ENCODE data around the gene KRT33A.

GRCh38 chr17:41352597-41353366 is 2.2 kb upstream of the KRT33A start:
- no peak for TF ChIP-seq POLR2AphosphoS5 (IDR thresholded peaks at IDR 0.05; ENCODE audit: borderline replicate concordance, low read depth, low read length)
- no peak for TF ChIP-seq EZH2 (IDR thresholded peaks at IDR 0.05)

Data from SK-N-MC (cell line).